Fibroblast of gingiva (primary cell): ENCODE data around the gene RAB12.
"Not testable (repeated sequence)": the region's sequence is repeated elsewhere in the genome, so short reads cannot be mapped to it uniquely, and the experiment has no call there.

ENCODE experiments used
- DNase-seq: peaks from one replicate; pipeline ENCODE4 v3.0.0-alpha.2; 2011; ENCODE audit warnings: low read depth

Gene RAB12

GRCh38 chr18:8608795-8609658, at the start of gene RAB12:
TSS of gene RAB12 (plus strand) at chr18:8609437. CDS start at chr18:8609440, 3 bp downstream.
- peak; percentile 93 for DNase-seq

GRCh38 chr18:8559612-8560186, 49.5 kb upstream of the RAB12 start:
- no peak for DNase-seq

- DNase-seq, result no peak
Measured at GRCh38 chr18:8561123-8561910, 47.9 kb upstream of the RAB12 start.

GRCh38 chr18:8562070-8562469, 47.2 kb upstream of the RAB12 start:
- DNase-seq, result no peak

- DNase-seq, result no peak
Measured at GRCh38 chr18:8562919-8563318, 46.3 kb upstream of the RAB12 start.

GRCh38 chr18:8571399-8571798, 37.8 kb upstream of the RAB12 start:
- DNase-seq, result no peak

GRCh38 chr18:8573766-8574165, 35.5 kb upstream of the RAB12 start:
- not testable (repeated sequence) for DNase-seq

GRCh38 chr18:8584798-8585197, 24.4 kb upstream of the RAB12 start:
- no peak for DNase-seq

GRCh38 chr18:8586941-8587340, 22.3 kb upstream of the RAB12 start:
- DNase-seq, result no peak

- DNase-seq, result no peak
Measured at GRCh38 chr18:8595445-8595844, 13.8 kb upstream of the RAB12 start.

GRCh38 chr18:8601277-8602032, 7.8 kb upstream of the RAB12 start:
- DNase-seq, result no peak

- DNase-seq, result no peak
Measured at GRCh38 chr18:8602040-8602439, 7.2 kb upstream of the RAB12 start.

- DNase-seq, result no peak
Measured at GRCh38 chr18:8602557-8602956, 6.7 kb upstream of the RAB12 start.

- no peak for DNase-seq
Measured at GRCh38 chr18:8603663-8604520, 5.3 kb upstream of the RAB12 start.

- DNase-seq, result no peak
Measured at GRCh38 chr18:8605974-8606373, 3.3 kb upstream of the RAB12 start.

GRCh38 chr18:8607776-8608742, 1.2 kb upstream of the RAB12 start:
- peak; percentile 96 for DNase-seq

GRCh38 chr18:8609659-8610458, 622 bp downstream of the RAB12 start:
- DNase-seq, result no peak

- DNase-seq, result peak; percentile 17
Measured at GRCh38 chr18:8610459-8610851, 1.2 kb downstream of the RAB12 start.
